Activated CD4-positive, alpha-beta T cell treated with anti-CD3 and anti-CD28 coated beads, Interleukin-2, amount 10 ng/mL, durations not matched to agents 7 days and 5 days (primary cell): ENCODE measurements around the gene MYOT. TPM values are rescaled to one million over a fixed set of nuclear protein-coding genes. Genes with fewer than 3 reads are reported as not detected.

ENCODE experiments used
- CTCF ChIA-PET: fragments of 350-600 bp; sonication (Branson Sonifier 250); formaldehyde crosslinking; loops from one replicate; lab custom pipeline; 2021; ENCODE audit warnings: antibody characterized with exemption; lab: Charles Lee
- POLR2A ChIA-PET: fragments of 350-600 bp; sonication (Branson Sonifier 250); formaldehyde crosslinking; loops from one replicate; lab custom pipeline; 2021; ENCODE audit warnings: antibody characterized with exemption; lab: Charles Lee
- DNase-seq: peaks from one replicate; pipeline ENCODE4 v3.0.0-alpha.2; 2020
- H3K27ac Mint-ChIP-seq: one replicate; pipeline ENCODE4 v1.8.0; 2021; ENCODE audit warnings: mild to moderate bottlenecking, moderate library complexity, mixed read lengths
- H3K27me3 Mint-ChIP-seq: one replicate; pipeline ENCODE4 v1.8.0; 2021; ENCODE audit warnings: mixed read lengths
- H3K36me3 Mint-ChIP-seq: one replicate; pipeline ENCODE4 v1.8.0; 2021; ENCODE audit warnings: low read depth, mixed read lengths
- H3K4me1 Mint-ChIP-seq: one replicate; pipeline ENCODE4 v1.8.0; 2021; ENCODE audit warnings: mixed read lengths
- H3K4me3 Mint-ChIP-seq: one replicate; pipeline ENCODE4 v1.8.0; 2021; ENCODE audit warnings: mild to moderate bottlenecking, moderate library complexity, mixed read lengths
- H3K9me3 Mint-ChIP-seq: one replicate; pipeline ENCODE4 v1.8.0; 2021; ENCODE audit warnings: mixed read lengths
- total RNA-seq, 2 experiments: library from RNA; stranded (reverse); gene quantifications; one replicate each; pipeline ENCODE4 v1.2.3, GENCODE V29; 2021

The MYOT gene
- total RNA-seq, 2 experiments from 2014 or later = not detected

DNA sequence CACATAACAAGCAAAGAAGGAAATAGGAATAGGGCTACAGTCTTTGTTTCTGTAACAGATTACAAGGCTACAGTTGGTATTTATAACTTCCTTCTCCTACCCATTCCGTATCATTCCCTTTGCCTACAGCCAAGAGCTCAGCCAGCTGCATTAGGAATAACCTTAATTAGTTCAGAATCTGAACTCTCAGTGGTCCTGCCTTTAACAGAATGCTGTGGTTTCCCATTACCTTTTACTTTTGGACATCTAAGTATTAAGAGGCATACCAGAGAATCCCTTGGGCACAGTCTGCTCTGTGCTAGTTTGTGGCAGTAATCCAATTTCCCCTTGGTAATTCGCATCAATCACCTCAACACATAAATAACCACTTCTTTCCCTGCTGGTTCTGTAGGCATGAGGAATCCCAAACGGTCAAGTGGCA lies 65.8 kb downstream of the MYOT start:
- no peak for DNase-seq
- ChIA-PET POLR2A (no interaction called here), CTCF (no interaction called here)
- Mint-ChIP-seq H3K4me3 (no peak overlapping the region), H3K36me3 (peaks cover 8% of the 10 kb centered on the region), H3K4me1 (peaks cover 2% of the 10 kb centered on the region), H3K27ac (no peak overlapping the region), H3K9me3 (no peaks in the 10 kb centered on the region), H3K27me3 (no peaks in the 10 kb centered on the region)

DNA sequence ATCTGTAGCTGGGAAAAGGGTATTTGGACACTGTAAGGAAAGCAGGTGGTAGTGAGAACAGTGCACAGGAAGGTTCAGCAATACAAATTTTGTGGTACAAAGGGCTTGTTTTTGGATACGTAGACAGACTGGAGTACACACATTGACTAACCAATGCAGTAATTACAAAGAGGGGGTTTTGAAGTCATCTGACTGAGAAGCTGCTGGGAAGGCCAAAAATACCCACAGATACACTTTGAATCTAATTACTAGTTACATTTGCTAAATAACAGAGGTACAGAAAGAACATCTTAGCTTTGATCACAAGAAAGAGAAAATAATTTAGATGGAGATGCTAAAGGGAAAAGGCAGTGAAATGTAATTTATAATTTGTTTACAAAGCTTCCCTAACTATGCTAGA lies 67.5 kb downstream of the MYOT start:
- H3K4me3 Mint-ChIP-seq = no peak overlapping the region
- H3K9me3 Mint-ChIP-seq = no peaks in the 10 kb centered on the region
- POLR2A ChIA-PET = interaction anchor here (0.6 kb wide), 1 partner anchor 1670 kb away, joined by 4 read pairs; no protein-coding TSS in a partner anchor
- peaks cover 21% of the 10 kb centered on the region for H3K36me3 Mint-ChIP-seq
- peaks cover 8% of the 10 kb centered on the region for H3K4me1 Mint-ChIP-seq
- no peak overlapping the region for H3K27ac Mint-ChIP-seq
- CTCF ChIA-PET = interaction anchor here (0.6 to 1.1 kb wide), 3 partner anchors 19 to 192 kb away, joined by 3 to 5 read pairs (median 3); no protein-coding TSS in a partner anchor
- DNase-seq = no peak
- no peaks in the 10 kb centered on the region for H3K27me3 Mint-ChIP-seq

DNA sequence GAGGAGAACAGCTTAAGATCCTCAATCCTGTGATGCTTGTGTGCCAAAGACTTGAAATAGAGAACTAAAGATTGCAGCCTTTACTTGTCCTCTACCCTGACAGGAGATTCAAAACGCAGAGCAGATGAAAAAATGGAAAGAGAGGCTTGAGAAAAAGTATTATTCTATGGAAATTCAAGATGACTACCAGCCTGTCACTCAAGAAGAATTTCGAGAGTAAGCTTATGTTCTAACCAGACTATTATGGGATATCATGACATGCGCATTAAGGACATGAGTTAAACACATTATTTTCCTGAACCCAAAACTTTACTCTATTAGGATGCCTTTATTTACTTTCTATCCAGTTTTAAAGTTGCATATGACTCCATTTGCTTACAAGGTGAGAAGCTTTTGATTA lies 68.0 kb downstream of the MYOT start:
- DNase-seq = no peak
- H3K27ac Mint-ChIP-seq = no peak overlapping the region
- no peaks in the 10 kb centered on the region for H3K27me3 Mint-ChIP-seq
- H3K4me3 Mint-ChIP-seq = no peak overlapping the region
- H3K9me3 Mint-ChIP-seq = no peaks in the 10 kb centered on the region
- H3K4me1 Mint-ChIP-seq = peaks cover 8% of the 10 kb centered on the region
- peaks cover 25% of the 10 kb centered on the region for H3K36me3 Mint-ChIP-seq
- CTCF ChIA-PET = interaction anchor here (0.6 to 1.1 kb wide), 5 partner anchors 11 to 1314 kb away, joined by 3 to 5 read pairs (median 3); no protein-coding TSS in a partner anchor
- POLR2A ChIA-PET = interaction anchor here (0.6 kb wide), 1 partner anchor 1669 kb away, joined by 4 read pairs; no protein-coding TSS in a partner anchor

Other genes starting within 250 kb of the MYOT start
- gene KLHL3, start 131.8 kb upstream of the MYOT start, total RNA-seq = 10 to 100 TPM; 24.1 to 27.1 TPM
- gene HNRNPA0, start 113.5 kb upstream of the MYOT start, total RNA-seq = 10 to 100 TPM; 26.0 to 31.8 TPM
- not detected for gene PKD2L2, start 21.6 kb downstream of the MYOT start, total RNA-seq
- 10 to 100 TPM; 31.3 to 35.2 TPM for gene FAM13B, start 165.2 kb downstream of the MYOT start, total RNA-seq
- not detected for gene WNT8A, start 216.2 kb downstream of the MYOT start, total RNA-seq